ENCODE measurements around the gene NUP43. TPM values are rescaled to one million over a fixed set of nuclear protein-coding genes. Genes with fewer than 3 reads are reported as not detected.

NUP43 gene
- total RNA-seq, 3 donors from 2014 or later (not counting 1 experiment from before 2014, with no cell fraction given), result 20.8 to 33.4 (median 23.5) TPM

GRCh38 chr6:149723771-149724417 is 22.4 kb downstream of the NUP43 start:
- H3K4me1 Mint-ChIP-seq, result peaks cover 16 to 17% of the 10 kb centered on the region in 2 donors
- 84% methylated on average over 9 of the region's 10 CpGs for WGBS (ENCODE audit: insufficient coverage)
- no peaks in the 10 kb centered on the region for H3K27me3 ChIP-seq (ENCODE audit: control insufficient read depth, insufficient read depth, low read length)
- H3K9me3 ChIP-seq (ENCODE audit: control insufficient read depth, insufficient read depth, low read length), result no peaks in the 10 kb centered on the region
- peak overlapping the region in 1 of 2 donors; percentile 19 for H3K27ac Mint-ChIP-seq
- H3K9me3 Mint-ChIP-seq, result no peaks in the 10 kb centered on the region
- ATAC-seq (peak; percentile 80 to 95 (median 87)), DNase-seq (peak in 1 of 2 donors; percentile 72)
- peak; percentile 55 for TF ChIP-seq CTCF (IDR thresholded peaks at IDR 0.05)
- intact Hi-C loops (cut with micrococcal nuclease), result no loop called here
- peaks cover 1% of the 10 kb centered on the region for H3K4me1 ChIP-seq (ENCODE audit: control insufficient read depth, insufficient read depth, low read length)
- H3K36me3 Mint-ChIP-seq, result peaks cover 7% of the 10 kb centered on the region
- no peak overlapping the region for H3K27ac ChIP-seq (ENCODE audit: low read length)
- peaks cover 17% of the 10 kb centered on the region for H3K36me3 ChIP-seq (ENCODE audit: control insufficient read depth, insufficient read depth, low read length)
- no peak overlapping the region for H3K4me3 Mint-ChIP-seq
- no peak overlapping the region for H3K4me3 ChIP-seq (ENCODE audit: low read length)
- no peaks in the 10 kb centered on the region for H3K27me3 Mint-ChIP-seq (ENCODE audit: low read depth in 2 of 2)

- Mint-ChIP-seq H3K27ac (no peak overlapping the region), H3K27me3 (ENCODE audit: low read depth in 2 of 2) (no peaks in the 10 kb centered on the region), H3K4me1 (peaks cover 12 to 16% of the 10 kb centered on the region in 2 donors), H3K4me3 (no peak overlapping the region), H3K9me3 (no peaks in the 10 kb centered on the region), H3K36me3 (peaks cover 7% of the 10 kb centered on the region)
- Histone ChIP-seq H3K9me3 (ENCODE audit: control insufficient read depth, insufficient read depth, low read length) (no peaks in the 10 kb centered on the region), H3K27ac (ENCODE audit: low read length) (no peak overlapping the region), H3K4me1 (ENCODE audit: control insufficient read depth, insufficient read depth, low read length) (peaks cover 4% of the 10 kb centered on the region), H3K27me3 (ENCODE audit: control insufficient read depth, insufficient read depth, low read length) (no peaks in the 10 kb centered on the region), H3K36me3 (ENCODE audit: control insufficient read depth, insufficient read depth, low read length) (peaks cover 17% of the 10 kb centered on the region), H3K4me3 (ENCODE audit: low read length) (no peak overlapping the region)
- ATAC-seq (no peak), DNase-seq (no peak)
- 95% methylated on average over 3 of the region's 4 CpGs for WGBS (ENCODE audit: insufficient coverage)
- TF ChIP-seq CTCF (IDR thresholded peaks at IDR 0.05), result no peak
- intact Hi-C loops (cut with micrococcal nuclease), result no loop called here
Measured at GRCh38 chr6:149723262-149723661, 23.1 kb downstream of the NUP43 start.

- Mint-ChIP-seq H3K4me3 (peak overlapping the region; percentile 38), H3K9me3 (no peaks in the 10 kb centered on the region), H3K36me3 (no peaks in the 10 kb centered on the region), H3K27ac (peak overlapping the region; percentile 10 to 33), H3K27me3 (ENCODE audit: low read depth in 2 of 2) (no peaks in the 10 kb centered on the region), H3K4me1 (peaks cover 30% of the 10 kb centered on the region in 2 donors)
- 96% methylated on average over 3 of the region's 3 CpGs for WGBS (ENCODE audit: insufficient coverage)
- no peak for TF ChIP-seq CTCF (IDR thresholded peaks at IDR 0.05)
- Histone ChIP-seq H3K27ac (ENCODE audit: low read length) (no peak overlapping the region), H3K4me3 (ENCODE audit: low read length) (no peak overlapping the region), H3K27me3 (ENCODE audit: control insufficient read depth, insufficient read depth, low read length) (no peaks in the 10 kb centered on the region), H3K36me3 (ENCODE audit: control insufficient read depth, insufficient read depth, low read length) (no peaks in the 10 kb centered on the region), H3K9me3 (ENCODE audit: control insufficient read depth, insufficient read depth, low read length) (no peaks in the 10 kb centered on the region), H3K4me1 (ENCODE audit: control insufficient read depth, insufficient read depth, low read length) (peaks cover 11% of the 10 kb centered on the region)
- DNase-seq (no peak), ATAC-seq (no peak)
- intact Hi-C loops (cut with micrococcal nuclease), result loop anchor here (5.0 kb wide), 1 partner anchor 152 kb away; the partner anchor contains the start of gene GINM1
Measured at GRCh38 chr6:149719531-149719930, 26.8 kb downstream of the NUP43 start.
